BJ (cell line): ENCODE measurements around the gene CAMK1. TPM values are rescaled to one million over a fixed set of nuclear protein-coding genes. Genes with fewer than 3 reads are reported as not detected.

ENCODE experiments used
- CTCF ChIA-PET: fragments of 350-600 bp; formaldehyde crosslinking; extraction: SDS; loops from one replicate; lab custom pipeline; 2021; ENCODE audit warnings: antibody characterized with exemption, inconsistent platforms; lab: Yijun Ruan, JAX
- POLR2A ChIA-PET: fragments of 300-600 bp; sonication (Branson Sonifier 250); formaldehyde crosslinking; extraction: SDS; loops from one replicate; lab custom pipeline; 2021; ENCODE audit warnings: antibody characterized with exemption; lab: Charles Lee
- DNase-seq: peaks from one replicate; pipeline ENCODE4 v3.0.0-alpha.2; 2011; ENCODE audit warnings: low read depth
- H3K27me3 ChIP-seq: 2 replicates; pipeline ENCODE4 v1.6.0; 2011; ENCODE audit warnings: low read length; ENCODE audit not compliant: control insufficient read depth, insufficient read depth
- H3K36me3 ChIP-seq: 2 replicates; pipeline ENCODE4 v1.5.1; 2011; ENCODE audit warnings: low read length; ENCODE audit not compliant: control insufficient read depth, insufficient read depth
- H3K4me3 ChIP-seq: 2 replicates; pipeline ENCODE4 v1.5.1; 2011; ENCODE audit warnings: low read depth, mild to moderate bottlenecking, control low read depth, low read length
- polyA plus RNA-seq: library from polyadenylated mRNA; depleted of rRNA; stranded (reverse); fragments of >200 nt; gene quantifications from 2 replicates; pipeline ENCODE4 v1.2.3, GENCODE V29; 2011; rRNA removed
- TF ChIP-seq, protein P1 (sequence below): IDR thresholded peaks from 2 replicates; pipeline ENCODE4 v1.5.1; 2011; ENCODE audit warnings: low read depth, mild to moderate bottlenecking, control low read depth, inconsistent platforms, low read length, moderate library complexity; ENCODE audit not compliant: insufficient read depth

CAMK1 gene
- polyA plus RNA-seq, 1 experiment: 32.6 TPM

DNA sequence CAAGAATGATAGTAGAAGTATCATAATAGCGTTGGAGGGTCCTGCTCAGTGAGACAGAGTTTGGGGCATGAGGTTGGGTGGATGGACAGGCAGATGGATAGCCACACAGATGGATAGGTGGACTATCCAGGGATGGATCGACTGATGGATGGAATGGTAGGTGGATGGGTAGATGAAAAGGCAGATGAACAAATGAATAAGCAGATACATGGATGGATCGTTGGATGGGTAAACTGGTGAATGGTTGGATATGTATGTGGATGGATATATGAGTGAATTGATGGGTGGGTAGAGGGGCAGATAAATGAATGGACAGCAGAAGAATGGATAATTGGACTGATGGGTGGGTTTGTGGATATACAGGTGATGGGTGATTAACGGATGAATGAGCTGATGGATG is 56.6 kb downstream of the CAMK1 start:
- POLR2A ChIA-PET: no interaction called here
- Histone ChIP-seq H3K4me3 (no peak overlapping the region), H3K27me3 (peaks cover 3% of the 10 kb centered on the region), H3K36me3 (no peaks in the 10 kb centered on the region)
- TF ChIP-seq, protein P1, sequence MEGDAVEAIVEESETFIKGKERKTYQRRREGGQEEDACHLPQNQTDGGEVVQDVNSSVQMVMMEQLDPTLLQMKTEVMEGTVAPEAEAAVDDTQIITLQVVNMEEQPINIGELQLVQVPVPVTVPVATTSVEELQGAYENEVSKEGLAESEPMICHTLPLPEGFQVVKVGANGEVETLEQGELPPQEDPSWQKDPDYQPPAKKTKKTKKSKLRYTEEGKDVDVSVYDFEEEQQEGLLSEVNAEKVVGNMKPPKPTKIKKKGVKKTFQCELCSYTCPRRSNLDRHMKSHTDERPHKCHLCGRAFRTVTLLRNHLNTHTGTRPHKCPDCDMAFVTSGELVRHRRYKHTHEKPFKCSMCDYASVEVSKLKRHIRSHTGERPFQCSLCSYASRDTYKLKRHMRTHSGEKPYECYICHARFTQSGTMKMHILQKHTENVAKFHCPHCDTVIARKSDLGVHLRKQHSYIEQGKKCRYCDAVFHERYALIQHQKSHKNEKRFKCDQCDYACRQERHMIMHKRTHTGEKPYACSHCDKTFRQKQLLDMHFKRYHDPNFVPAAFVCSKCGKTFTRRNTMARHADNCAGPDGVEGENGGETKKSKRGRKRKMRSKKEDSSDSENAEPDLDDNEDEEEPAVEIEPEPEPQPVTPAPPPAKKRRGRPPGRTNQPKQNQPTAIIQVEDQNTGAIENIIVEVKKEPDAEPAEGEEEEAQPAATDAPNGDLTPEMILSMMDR: no peak
- CTCF ChIA-PET: no interaction called here
- DNase-seq: no peak

DNA sequence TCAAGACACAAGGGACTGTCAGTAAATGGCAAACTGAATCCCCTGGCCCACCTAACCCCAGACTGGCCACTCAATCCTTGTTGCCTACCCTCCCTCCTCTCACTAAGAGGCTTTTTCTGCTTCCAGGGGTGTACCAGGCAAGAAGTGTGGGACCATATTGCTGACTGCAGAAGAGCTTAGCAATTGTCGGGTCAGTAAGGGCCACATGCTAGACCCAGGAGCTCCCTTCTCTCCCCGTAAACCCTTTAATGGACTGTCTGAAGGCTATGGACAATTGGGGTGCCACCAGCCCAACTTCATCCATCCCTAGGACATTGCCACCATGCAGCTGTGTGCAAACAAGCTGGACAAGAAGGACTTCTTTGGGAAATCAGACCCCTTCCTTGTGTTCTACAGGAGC is 57.3 kb downstream of the CAMK1 start:
- Histone ChIP-seq H3K4me3 (no peak overlapping the region), H3K27me3 (peaks cover 1% of the 10 kb centered on the region), H3K36me3 (no peaks in the 10 kb centered on the region)
- TF ChIP-seq, protein P1: no peak
- no peak for DNase-seq
- ChIA-PET POLR2A (no interaction called here), CTCF (no interaction called here)

GRCh38 chr3:9710174-9710739 is 59.5 kb downstream of the CAMK1 start:
- no peak for DNase-seq
- TF ChIP-seq, protein P1: no peak
- POLR2A ChIA-PET: interaction anchor here (0.6 kb wide), 1 partner anchor 22 kb away, joined by 3 read pairs; no protein-coding TSS in a partner anchor
- H3K4me3 ChIP-seq: no peak overlapping the region
- CTCF ChIA-PET: no interaction called here
- no peaks in the 10 kb centered on the region for H3K36me3 ChIP-seq
- peaks cover 6% of the 10 kb centered on the region for H3K27me3 ChIP-seq

Other genes with a start within 250 kb of the CAMK1 start
- gene LHFPL4, start 216.1 kb downstream of the CAMK1 start, polyA plus RNA-seq: not detected in 2 replicates
- gene MTMR14, start 120.4 kb downstream of the CAMK1 start, polyA plus RNA-seq: 29.4 and 35.4 TPM in 2 replicates
- not detected in 2 replicates for gene CPNE9, start 66.1 kb downstream of the CAMK1 start, polyA plus RNA-seq
- gene BRPF1, start 38.2 kb downstream of the CAMK1 start, polyA plus RNA-seq: 5.7 and 10.0 TPM in 2 replicates
- 27.3 and 40.9 TPM in 2 replicates for gene OGG1, start 20.0 kb downstream of the CAMK1 start, polyA plus RNA-seq
- 84.6 and 113 TPM in 2 replicates for gene TADA3, start 22.5 kb upstream of the CAMK1 start, polyA plus RNA-seq
- gene ARPC4, start 23.1 kb upstream of the CAMK1 start, polyA plus RNA-seq: 238 and 257 TPM in 2 replicates
- 17.6 and 25.4 TPM in 2 replicates for gene TTLL3, start 40.3 kb upstream of the CAMK1 start, polyA plus RNA-seq
- 28.5 and 44.9 TPM in 2 replicates for gene RPUSD3, start 74.1 kb upstream of the CAMK1 start, polyA plus RNA-seq
- gene CIDEC, start 110.3 kb upstream of the CAMK1 start, polyA plus RNA-seq: 0.09 and 0.25 TPM in 2 replicates
- 46.5 and 47.2 TPM in 2 replicates for gene JAGN1, start 120.7 kb upstream of the CAMK1 start, polyA plus RNA-seq
- 2.2 and 4.0 TPM in 2 replicates for gene IL17RE, start 132.9 kb upstream of the CAMK1 start, polyA plus RNA-seq
- 14.7 and 28.1 TPM in 2 replicates for gene IL17RC, start 147.2 kb upstream of the CAMK1 start, polyA plus RNA-seq
- 22.5 and 30.3 TPM in 2 replicates for gene CRELD1, start 163.9 kb upstream of the CAMK1 start, polyA plus RNA-seq
- gene PRRT3, start 182.5 kb upstream of the CAMK1 start, polyA plus RNA-seq: 1.9 and 4.0 TPM in 2 replicates
- gene EMC3, start 216.9 kb upstream of the CAMK1 start, polyA plus RNA-seq: 152 and 200 TPM in 2 replicates